Activated CD8-positive, alpha-beta memory T cell treated with anti-CD3 and anti-CD28 coated beads, Interleukin-2, amount 10 ng/mL, durations not matched to agents 7 days and 5 days (primary cell): ENCODE results near the gene DKK3. TPM values are rescaled to one million over a fixed set of nuclear protein-coding genes. Genes with fewer than 3 reads are reported as not detected.

Experiments used
- ATAC-seq: fragments of 150-1000 bp; cut with Tn5 transposase; one replicate; pipeline ENCODE4 v1.10.0; 2021; ENCODE audit warnings: moderate library complexity
- CTCF ChIA-PET: fragments of 350-600 bp; sonication (Branson Sonifier 250); formaldehyde crosslinking; loops from one replicate; lab custom pipeline; 2021; ENCODE audit warnings: antibody characterized with exemption; lab: Charles Lee
- DNase-seq: peaks from one replicate; pipeline ENCODE4 v3.0.0-alpha.2; 2020
- H3K27ac Mint-ChIP-seq: one replicate; pipeline ENCODE4 v1.8.0; 2021; ENCODE audit warnings: mild to moderate bottlenecking, mixed read lengths
- H3K27me3 Mint-ChIP-seq: one replicate; pipeline ENCODE4 v1.8.0; 2021; ENCODE audit warnings: mixed read lengths
- H3K36me3 Mint-ChIP-seq: one replicate; pipeline ENCODE4 v1.8.0; 2021; ENCODE audit warnings: mild to moderate bottlenecking, mixed read lengths
- H3K4me1 Mint-ChIP-seq: one replicate; pipeline ENCODE4 v1.8.0; 2021; ENCODE audit warnings: mixed read lengths
- H3K4me3 Mint-ChIP-seq: one replicate; pipeline ENCODE4 v1.8.0; 2021; ENCODE audit warnings: mild to moderate bottlenecking, moderate library complexity, mixed read lengths
- H3K9me3 Mint-ChIP-seq: one replicate; pipeline ENCODE4 v1.8.0; 2022; ENCODE audit warnings: low read depth, mixed read lengths
- total RNA-seq, 2 experiments: library from RNA; stranded (reverse); gene quantifications; one replicate each; pipeline ENCODE4 v1.2.3, GENCODE V29; 2021

The DKK3 gene
- total RNA-seq, 2 experiments from 2014 or later, result not detected

GRCh38 chr11:12008790-12009616 is 577 bp upstream of the DKK3 start:
- CTCF ChIA-PET, result interaction anchor here (1.4 kb wide), 1 partner anchor 36 kb away, joined by 4 read pairs; no protein-coding TSS in a partner anchor
- H3K4me1 Mint-ChIP-seq, result peaks cover 5% of the 10 kb centered on the region
- ATAC-seq, result peak; percentile 30
- no peaks in the 10 kb centered on the region for H3K9me3 Mint-ChIP-seq
- no peak overlapping the region for H3K27ac Mint-ChIP-seq
- H3K27me3 Mint-ChIP-seq, result peaks cover 87% of the 10 kb centered on the region
- H3K4me3 Mint-ChIP-seq, result peak overlapping the region; percentile 56
- no peaks in the 10 kb centered on the region for H3K36me3 Mint-ChIP-seq
- no peak for DNase-seq

GRCh38 chr11:12007230-12007593 is 1.2 kb downstream of the DKK3 start:
- Mint-ChIP-seq H3K36me3 (no peaks in the 10 kb centered on the region), H3K4me1 (peaks cover 5% of the 10 kb centered on the region), H3K4me3 (no peak overlapping the region), H3K27ac (no peak overlapping the region), H3K9me3 (no peaks in the 10 kb centered on the region), H3K27me3 (peaks cover 85% of the 10 kb centered on the region)
- ATAC-seq (no peak), DNase-seq (no peak)
- CTCF ChIA-PET, result interaction anchor here (1.1 kb wide), 1 partner anchor 41 kb away, joined by 3 read pairs; no protein-coding TSS in a partner anchor

GRCh38 chr11:12006552-12007229 is 1.7 kb downstream of the DKK3 start:
- Mint-ChIP-seq H3K4me1 (peaks cover 5% of the 10 kb centered on the region), H3K9me3 (no peaks in the 10 kb centered on the region), H3K36me3 (no peaks in the 10 kb centered on the region), H3K27me3 (peaks cover 86% of the 10 kb centered on the region), H3K27ac (no peak overlapping the region), H3K4me3 (no peak overlapping the region)
- ATAC-seq, result no peak
- DNase-seq, result no peak
- CTCF ChIA-PET, result interaction anchor here (1.1 kb wide), 1 partner anchor 40 kb away, joined by 3 read pairs; no protein-coding TSS in a partner anchor

GRCh38 chr11:12005476-12005875 is 3.0 kb downstream of the DKK3 start:
- peaks cover 5% of the 10 kb centered on the region for H3K4me1 Mint-ChIP-seq
- no peaks in the 10 kb centered on the region for H3K9me3 Mint-ChIP-seq
- H3K36me3 Mint-ChIP-seq, result no peaks in the 10 kb centered on the region
- H3K27ac Mint-ChIP-seq, result no peak overlapping the region
- H3K4me3 Mint-ChIP-seq, result no peak overlapping the region
- ATAC-seq, result no peak
- peaks cover 81% of the 10 kb centered on the region for H3K27me3 Mint-ChIP-seq
- CTCF ChIA-PET, result interaction anchor here (1.2 to 2.3 kb wide), 3 partner anchors 19 to 276 kb away, joined by 3 to 9 read pairs (median 4); no protein-coding TSS in a partner anchor
- DNase-seq, result no peak

- H3K36me3 Mint-ChIP-seq, result no peaks in the 10 kb centered on the region
- H3K4me1 Mint-ChIP-seq, result peaks cover 5% of the 10 kb centered on the region
- CTCF ChIA-PET, result interaction anchor here (1.2 to 2.3 kb wide), 3 partner anchors 18 to 277 kb away, joined by 3 to 9 read pairs (median 4); no protein-coding TSS in a partner anchor
- peaks cover 77% of the 10 kb centered on the region for H3K27me3 Mint-ChIP-seq
- no peak overlapping the region for H3K4me3 Mint-ChIP-seq
- DNase-seq (no peak), ATAC-seq (no peak)
- H3K27ac Mint-ChIP-seq, result no peak overlapping the region
- no peaks in the 10 kb centered on the region for H3K9me3 Mint-ChIP-seq
These were observed 3.4 kb downstream of the DKK3 start for GRCh38 chr11:12005061-12005460.

- Mint-ChIP-seq H3K36me3 (no peaks in the 10 kb centered on the region), H3K27me3 (peaks cover 68% of the 10 kb centered on the region), H3K27ac (no peak overlapping the region), H3K9me3 (no peaks in the 10 kb centered on the region), H3K4me1 (peaks cover 9% of the 10 kb centered on the region), H3K4me3 (no peak overlapping the region)
- CTCF ChIA-PET, result interaction anchor here (1.8 to 2.3 kb wide), 2 partner anchors 37 to 285 kb away, joined by 4 to 9 read pairs; no protein-coding TSS in a partner anchor
- no peak for ATAC-seq
- no peak for DNase-seq
These were observed 4.6 kb downstream of the DKK3 start for GRCh38 chr11:12003815-12004214.

- no peaks in the 10 kb centered on the region for H3K36me3 Mint-ChIP-seq
- H3K4me3 Mint-ChIP-seq, result no peak overlapping the region
- H3K27ac Mint-ChIP-seq, result no peak overlapping the region
- peaks cover 13% of the 10 kb centered on the region for H3K4me1 Mint-ChIP-seq
- H3K9me3 Mint-ChIP-seq, result no peaks in the 10 kb centered on the region
- CTCF ChIA-PET, result interaction anchor here (1.8 kb wide), 1 partner anchor 285 kb away, joined by 4 read pairs; no protein-coding TSS in a partner anchor
- DNase-seq (no peak), ATAC-seq (no peak)
- peaks cover 65% of the 10 kb centered on the region for H3K27me3 Mint-ChIP-seq
These were observed 5.1 kb downstream of the DKK3 start for GRCh38 chr11:12003336-12003735.

GRCh38 chr11:12001186-12001585 is 7.2 kb downstream of the DKK3 start:
- CTCF ChIA-PET, result no interaction called here
- ATAC-seq, result no peak
- Mint-ChIP-seq H3K9me3 (no peaks in the 10 kb centered on the region), H3K4me3 (no peak overlapping the region), H3K27ac (no peak overlapping the region), H3K4me1 (peaks cover 30% of the 10 kb centered on the region), H3K36me3 (no peaks in the 10 kb centered on the region), H3K27me3 (peaks cover 51% of the 10 kb centered on the region)
- no peak for DNase-seq

- Mint-ChIP-seq H3K27ac (peak overlapping the region; percentile 2), H3K36me3 (no peaks in the 10 kb centered on the region), H3K4me3 (peak overlapping the region; percentile 52), H3K4me1 (peaks cover 40% of the 10 kb centered on the region), H3K9me3 (no peaks in the 10 kb centered on the region), H3K27me3 (peaks cover 37% of the 10 kb centered on the region)
- CTCF ChIA-PET, result no interaction called here
- DNase-seq (peak; percentile 50), ATAC-seq (peak; percentile 57)
These were observed 10.2 kb downstream of the DKK3 start for GRCh38 chr11:11998091-11998781.

- Mint-ChIP-seq H3K36me3 (no peaks in the 10 kb centered on the region), H3K27me3 (peaks cover 31% of the 10 kb centered on the region), H3K27ac (peak overlapping the region; percentile 61), H3K9me3 (no peaks in the 10 kb centered on the region), H3K4me3 (no peak overlapping the region), H3K4me1 (peaks cover 40% of the 10 kb centered on the region)
- ATAC-seq (no peak), DNase-seq (no peak)
- CTCF ChIA-PET, result no interaction called here
These were observed 11.4 kb downstream of the DKK3 start for GRCh38 chr11:11997049-11997322.

GRCh38 chr11:11996321-11997048 is 11.9 kb downstream of the DKK3 start:
- CTCF ChIA-PET, result interaction anchor here (1.6 kb wide), 1 partner anchor 35 kb away, joined by 3 read pairs; no protein-coding TSS in a partner anchor
- peak overlapping the region; percentile 29 for H3K27ac Mint-ChIP-seq
- no peaks in the 10 kb centered on the region for H3K36me3 Mint-ChIP-seq
- ATAC-seq, result no peak
- peaks cover 40% of the 10 kb centered on the region for H3K4me1 Mint-ChIP-seq
- H3K27me3 Mint-ChIP-seq, result peaks cover 30% of the 10 kb centered on the region
- no peak overlapping the region for H3K4me3 Mint-ChIP-seq
- DNase-seq, result no peak
- no peaks in the 10 kb centered on the region for H3K9me3 Mint-ChIP-seq

- Mint-ChIP-seq H3K27ac (peak overlapping the region; percentile 59), H3K4me1 (peaks cover 40% of the 10 kb centered on the region), H3K4me3 (no peak overlapping the region), H3K27me3 (peaks cover 28% of the 10 kb centered on the region), H3K36me3 (no peaks in the 10 kb centered on the region), H3K9me3 (no peaks in the 10 kb centered on the region)
- CTCF ChIA-PET, result interaction anchor here (1.2 to 1.6 kb wide), 2 partner anchors 34 to 49 kb away, joined by 3 read pairs; no protein-coding TSS in a partner anchor
- DNase-seq (peak; percentile 65), ATAC-seq (peak; percentile 72)
These were observed 12.8 kb downstream of the DKK3 start for GRCh38 chr11:11995601-11996000.
